SK-MEL-5 (cell line): ENCODE results near the gene SAG. TPM values are rescaled to one million over a fixed set of nuclear protein-coding genes. Genes with fewer than 3 reads are reported as not detected.
"Not testable (repeated sequence)": the region's sequence is repeated elsewhere in the genome, so short reads cannot be mapped to it uniquely, and the experiment has no call there.

Experiments used
- DNase-seq: peaks from one replicate; pipeline ENCODE4 v3.0.0-alpha.2; 2016; ENCODE audit warnings: low read depth, low spot score
- in situ Hi-C: cut with HindIII; loops from 2 replicates; pipeline ENCODE4 v1.10.0; 2016; ENCODE audit warnings: low sequenced_read_pairs, high pct_unique_total_duplicates, low pct_unique_long_range_greater_than_20kb
- total RNA-seq: library from RNA; depleted of rRNA; stranded (reverse); fragments of >200 nt; shearing (Covaris generic); gene quantifications from 2 replicates; pipeline ENCODE4 v1.2.3, GENCODE V29; 2014

Gene SAG
- total RNA-seq, 1 experiment from 2014 or later = not detected

GRCh38 chr2:233360771-233361176 lies 53.2 kb downstream of the SAG start:
- in situ Hi-C loops = no loop called here
- DNase-seq = no peak

GRCh38 chr2:233361297-233361696 lies 53.7 kb downstream of the SAG start:
- peak; percentile 21 for DNase-seq
- in situ Hi-C loops = no loop called here

- DNase-seq = no peak
- in situ Hi-C loops = no loop called here
These were observed 55.1 kb downstream of the SAG start for GRCh38 chr2:233362742-233363141.

DNA sequence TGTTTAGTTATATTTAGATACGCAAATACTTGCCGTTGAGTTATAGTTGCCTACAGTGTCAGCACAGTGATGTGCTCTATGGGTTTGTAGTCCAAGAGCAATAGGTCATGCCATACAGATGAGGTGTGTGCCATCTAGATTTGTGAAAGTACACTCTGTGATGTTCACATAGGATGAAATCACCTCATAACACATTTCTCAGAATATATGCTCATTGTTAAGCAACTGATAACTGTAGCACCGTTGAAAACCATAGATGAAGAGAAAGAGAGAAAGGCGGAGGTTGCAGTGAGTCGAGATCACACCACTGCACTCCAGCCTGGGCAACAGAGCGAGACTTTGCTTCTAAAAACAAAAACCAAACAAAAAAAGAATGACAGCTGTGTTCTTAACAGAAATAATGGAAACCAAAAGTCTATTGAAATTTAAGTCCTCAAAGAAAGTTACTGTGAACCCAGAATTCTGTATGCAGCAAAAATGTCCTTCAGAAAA lies 56.2 kb downstream of the SAG start:
- in situ Hi-C loops = no loop called here
- no peak for DNase-seq

DNA sequence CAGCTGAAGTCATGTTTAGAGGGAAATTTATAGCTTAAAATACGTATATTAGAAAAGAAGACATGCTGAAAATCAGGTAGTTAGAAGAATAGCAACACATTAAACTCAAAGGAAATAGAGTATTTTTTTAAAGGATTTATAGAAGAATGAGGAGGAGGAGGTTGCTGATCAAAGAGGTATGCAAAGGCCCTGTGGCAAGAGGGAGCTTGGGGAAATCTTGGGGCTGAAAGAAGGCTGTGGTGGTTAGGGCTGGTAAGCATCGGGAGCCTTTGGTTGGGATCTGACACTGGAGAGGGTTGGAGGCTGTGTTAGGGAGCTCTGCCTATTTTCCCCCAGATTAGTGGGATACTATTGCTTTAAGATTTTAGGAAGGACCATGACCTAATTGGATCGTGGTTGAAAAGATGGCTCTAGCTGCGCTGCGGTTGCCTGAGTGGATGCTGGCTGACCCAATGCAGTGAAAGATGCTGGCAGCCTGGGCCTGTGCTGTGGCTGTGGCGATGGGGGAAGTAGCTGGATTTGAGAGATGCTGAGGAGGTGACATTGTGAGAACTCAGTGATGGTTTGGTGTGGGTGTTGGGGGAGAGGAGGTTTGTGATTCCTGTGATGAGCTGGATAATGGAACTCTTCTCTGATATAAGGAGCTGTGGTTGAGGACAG lies 58.4 kb downstream of the SAG start:
- no peak for DNase-seq
- in situ Hi-C loops = no loop called here

- in situ Hi-C loops = no loop called here
- DNase-seq = no peak
These were observed 60.0 kb downstream of the SAG start for GRCh38 chr2:233367586-233367985.

GRCh38 chr2:233368756-233369155 lies 61.1 kb downstream of the SAG start:
- in situ Hi-C loops = no loop called here

GRCh38 chr2:233369462-233369861 lies 61.8 kb downstream of the SAG start:
- DNase-seq = no peak
- in situ Hi-C loops = no loop called here

More at GRCh38 chr2:233368756-233369155, 61.1 kb downstream of the SAG start:
- DNase-seq = no peak

- no peak for DNase-seq
- in situ Hi-C loops = no loop called here
These were observed 62.5 kb downstream of the SAG start for GRCh38 chr2:233369897-233370685.

GRCh38 chr2:233371641-233372040 lies 64.0 kb downstream of the SAG start:
- DNase-seq = no peak
- in situ Hi-C loops = no loop called here

DNA sequence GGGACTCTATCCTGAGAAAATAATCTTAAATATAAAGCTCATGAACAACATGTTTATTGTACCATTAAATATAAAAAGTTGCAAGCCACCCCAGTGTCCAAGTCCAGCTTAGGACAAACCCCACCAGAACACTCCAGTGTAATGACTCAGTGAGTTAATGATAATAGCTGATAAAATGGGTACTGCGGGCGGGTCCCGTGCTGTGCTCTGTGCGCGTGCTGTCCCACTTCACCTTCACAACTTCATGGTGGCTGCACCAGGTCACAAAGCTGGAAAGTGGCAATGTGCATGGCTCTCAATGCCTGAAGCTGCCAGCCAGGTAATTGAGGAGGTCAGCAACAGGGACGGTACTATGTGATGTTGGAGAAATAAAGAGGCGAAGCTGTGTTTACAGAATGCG lies 65.2 kb downstream of the SAG start:
- DNase-seq = no peak
- in situ Hi-C loops = no loop called here

DNA sequence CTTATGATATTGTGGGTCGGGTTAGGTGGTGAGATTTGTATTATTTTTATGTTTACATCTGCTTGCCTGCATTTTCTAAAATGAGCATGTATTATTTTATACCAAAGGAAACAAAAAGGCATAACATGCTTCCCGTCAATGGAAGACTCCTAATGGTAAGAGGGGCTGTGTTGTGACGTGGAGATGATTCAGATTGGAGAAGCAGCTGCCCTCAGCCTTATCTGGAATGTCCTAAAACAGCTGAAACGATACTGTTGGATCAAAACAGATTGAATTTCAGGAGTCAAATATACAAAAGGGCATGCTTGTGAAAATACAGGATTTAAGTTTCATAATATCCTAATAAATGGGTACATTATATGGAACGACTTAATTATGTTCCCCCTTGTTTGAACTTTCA lies 65.7 kb downstream of the SAG start:
- DNase-seq = no peak
- in situ Hi-C loops = no loop called here

- DNase-seq, in situ Hi-C loops: not testable (repeated sequence)
These were observed 67.2 kb downstream of the SAG start for GRCh38 chr2:233374776-233375175.

GRCh38 chr2:233375490-233376314 lies 68.1 kb downstream of the SAG start:
- in situ Hi-C loops = no loop called here
- no peak for DNase-seq

DNA sequence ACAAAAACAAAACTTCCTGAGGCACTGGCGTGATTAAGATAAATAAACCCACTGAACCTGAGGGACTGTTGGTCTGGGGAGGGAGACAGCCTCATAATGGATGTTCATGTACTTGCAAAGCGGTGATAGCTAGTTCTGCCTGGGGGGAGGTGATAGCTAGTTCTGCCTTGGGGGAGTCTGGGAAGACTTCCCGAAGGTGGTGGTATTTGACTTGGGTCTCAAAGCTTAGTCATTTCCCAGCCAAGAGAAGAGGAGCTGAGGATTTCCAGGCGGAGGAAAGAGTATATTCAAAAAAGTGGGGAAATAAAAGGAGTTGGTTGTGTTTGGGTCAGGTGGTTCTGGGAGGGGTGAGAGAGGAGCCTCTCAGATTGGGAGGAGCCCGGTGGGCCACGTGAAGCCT lies 71.4 kb downstream of the SAG start:
- no peak for DNase-seq
- in situ Hi-C loops = no loop called here

GRCh38 chr2:233379441-233379840 lies 71.8 kb downstream of the SAG start:
- in situ Hi-C loops = no loop called here
- DNase-seq = no peak

DNA sequence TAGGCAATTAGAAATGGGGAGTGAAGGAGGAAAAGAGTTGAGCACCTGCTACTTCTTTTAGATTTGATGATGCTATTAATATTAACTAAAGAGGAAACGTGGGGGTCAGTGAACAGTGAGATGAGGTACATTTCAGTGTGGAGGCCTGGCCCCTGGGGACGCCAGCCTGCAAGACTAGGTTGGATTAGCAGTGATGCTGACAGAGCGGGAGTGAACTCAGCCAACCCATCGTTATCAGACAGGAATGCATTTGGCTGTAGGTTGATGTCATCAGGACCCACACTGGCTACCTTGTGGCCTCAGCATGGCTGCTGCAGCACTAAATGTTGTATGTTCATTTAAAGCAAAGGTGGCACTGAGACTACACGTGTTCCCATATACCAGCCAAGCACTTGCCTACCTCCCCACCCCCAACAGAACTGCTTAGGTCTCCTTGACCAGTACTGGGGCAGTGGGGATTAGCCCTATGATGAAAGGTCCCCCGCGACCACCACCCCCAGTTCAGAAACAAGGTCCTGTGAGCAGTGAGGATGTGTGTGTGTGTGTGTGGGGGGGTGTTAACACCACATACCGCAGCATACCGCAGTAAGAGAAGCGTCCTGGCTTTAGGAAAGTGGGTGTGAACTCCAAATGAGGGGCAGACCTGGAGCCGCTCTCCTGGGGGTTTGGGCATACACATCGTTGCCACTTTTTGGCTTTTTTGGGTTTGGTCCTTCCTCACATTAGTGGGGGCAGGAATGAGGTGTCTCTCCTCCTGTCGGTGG lies 72.7 kb downstream of the SAG start:
- no peak for DNase-seq
- in situ Hi-C loops = no loop called here
